Mesodermal cell (in vitro differentiated cells): ENCODE results near the gene OPCML.

Source experiments
- H3K27ac ChIP-seq: 2 replicates; pipeline ENCODE4 v1.7.0; 2013; ENCODE audit warnings: mild to moderate bottlenecking, low read depth, low read length, moderate library complexity; ENCODE audit not compliant: severe bottlenecking
- H3K36me3 ChIP-seq: 2 replicates; pipeline ENCODE4 v1.7.1; 2013; ENCODE audit warnings: mild to moderate bottlenecking, low read length, moderate library complexity; ENCODE audit not compliant: control insufficient read depth, insufficient read depth
- H3K4me1 ChIP-seq: one replicate; pipeline ENCODE4 v1.7.1; 2013; ENCODE audit warnings: mild to moderate bottlenecking, low read length; ENCODE audit not compliant: insufficient read depth, control insufficient read depth, poor library complexity, severe bottlenecking
- H3K4me3 ChIP-seq: 2 replicates; pipeline ENCODE4 v1.7.0; 2013; ENCODE audit warnings: low read length, control low read depth, mild to moderate bottlenecking; ENCODE audit not compliant: insufficient read depth, poor library complexity, severe bottlenecking; ENCODE audit errors: extremely low read depth
- H3K9me3 ChIP-seq: 2 replicates; pipeline ENCODE4 v1.7.1; 2013; ENCODE audit warnings: mild to moderate bottlenecking, low read length, moderate library complexity; ENCODE audit not compliant: control insufficient read depth
- WGBS, 2 experiments: methylation state at CpG; one replicate each; pipeline ENCODE4 v1.1.5; 2013; ENCODE audit warnings: missing lambda C conversion rate in 2 of 2; ENCODE audit not compliant: insufficient coverage in 2 of 2; 5-methylcytosine and 5-hydroxymethylcytosine counted together

OPCML gene

DNA sequence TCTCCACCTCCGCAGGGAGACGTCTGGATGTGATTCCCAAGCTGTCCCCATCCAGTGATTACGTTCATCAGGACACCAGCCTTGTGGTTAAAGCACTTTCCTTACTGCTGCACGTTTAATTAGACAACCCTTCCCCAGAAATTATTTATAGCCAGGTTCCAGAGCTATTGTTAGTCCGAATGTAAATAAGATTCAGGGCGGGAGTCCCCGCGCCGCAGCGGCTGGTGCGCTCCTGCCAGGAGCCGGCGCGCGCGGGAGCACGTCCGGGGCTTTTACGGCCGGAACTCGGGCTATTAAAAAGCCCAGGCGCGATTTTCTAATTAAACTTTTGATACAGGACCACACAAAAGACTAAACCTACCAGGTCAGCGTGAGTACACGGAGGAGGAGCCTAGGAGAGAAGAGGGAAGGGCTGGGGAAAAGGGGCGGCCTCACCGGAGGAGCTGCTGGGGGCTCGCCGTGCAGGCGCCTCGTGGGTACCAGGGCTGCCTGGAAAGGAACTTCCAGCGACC, 538.3 kb downstream of the OPCML start:
- 8% methylated on average over 24 to 26 of the region's 32 CpGs for WGBS, 2 experiments
- Histone ChIP-seq H3K9me3 (no peaks in the 10 kb centered on the region), H3K4me3 (peak overlapping the region; percentile 29), H3K27ac (no peak overlapping the region), H3K4me1 (no peaks in the 10 kb centered on the region), H3K36me3 (no peaks in the 10 kb centered on the region)

DNA sequence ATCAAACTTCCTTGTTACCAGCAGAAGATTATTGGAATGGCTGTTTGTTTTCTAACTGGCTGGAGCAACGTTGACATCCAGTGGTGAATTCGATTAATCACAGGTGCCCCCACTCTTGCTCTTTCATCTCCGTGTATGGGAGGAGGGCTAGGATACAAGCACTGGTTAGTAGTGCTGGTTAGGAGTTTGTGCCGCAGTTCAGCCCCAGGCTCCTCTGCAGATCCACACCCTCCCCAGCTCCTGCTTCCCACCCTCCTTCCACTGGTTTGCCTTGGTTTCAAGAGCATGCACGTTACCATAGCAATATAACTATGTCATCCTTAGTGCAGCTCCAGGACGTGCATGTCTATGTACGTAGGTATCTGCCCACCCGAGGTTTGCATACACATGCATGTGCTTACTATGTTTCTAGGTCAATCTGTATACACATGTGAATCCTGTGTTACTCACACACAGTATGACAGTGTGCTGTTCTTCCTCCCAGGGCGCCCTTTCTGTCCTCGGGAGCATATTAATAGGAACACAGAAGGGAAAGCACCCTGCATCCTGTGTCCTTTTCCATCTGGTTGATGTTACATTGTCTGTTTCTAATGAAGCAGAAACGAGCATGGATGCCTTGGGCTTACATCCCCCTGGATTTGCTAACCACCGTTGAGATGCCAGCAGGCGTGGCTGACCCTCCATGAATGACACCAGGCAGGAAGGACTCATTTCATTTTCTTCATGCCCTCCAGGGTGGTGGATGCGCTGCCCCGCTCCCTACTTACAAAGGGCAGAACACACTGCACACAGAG, 539.3 kb downstream of the OPCML start:
- WGBS, 2 experiments: 76 to 84% methylated on average over 11 to 13 of the region's 15 CpGs
- Histone ChIP-seq H3K27ac (no peak overlapping the region), H3K36me3 (no peaks in the 10 kb centered on the region), H3K9me3 (no peaks in the 10 kb centered on the region), H3K4me1 (no peaks in the 10 kb centered on the region), H3K4me3 (no peak overlapping the region)

DNA sequence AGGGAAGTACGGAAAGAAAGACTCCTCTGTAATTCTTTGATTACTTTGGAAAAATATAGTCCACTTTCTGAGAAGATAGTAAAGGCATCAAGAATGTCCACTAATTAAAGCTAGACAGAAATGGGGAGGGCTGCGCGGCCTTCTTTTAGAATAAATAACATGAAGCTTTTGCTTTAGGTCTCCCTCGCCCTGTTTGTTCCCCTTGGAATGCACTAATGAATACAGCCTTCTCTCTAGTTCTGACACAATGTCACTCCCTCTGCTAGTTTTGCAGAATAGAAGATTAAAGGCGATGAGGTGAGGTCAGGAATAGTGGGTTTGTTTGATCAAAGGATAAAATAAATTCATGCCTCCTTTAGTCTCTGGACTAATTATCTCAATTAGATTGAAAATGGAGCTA, 543.9 kb downstream of the OPCML start:
- no peak overlapping the region for H3K4me3 ChIP-seq
- H3K4me1 ChIP-seq: no peaks in the 10 kb centered on the region
- WGBS, 2 experiments: no CpG with 5 or more reads among the region's 5 CpGs

DNA sequence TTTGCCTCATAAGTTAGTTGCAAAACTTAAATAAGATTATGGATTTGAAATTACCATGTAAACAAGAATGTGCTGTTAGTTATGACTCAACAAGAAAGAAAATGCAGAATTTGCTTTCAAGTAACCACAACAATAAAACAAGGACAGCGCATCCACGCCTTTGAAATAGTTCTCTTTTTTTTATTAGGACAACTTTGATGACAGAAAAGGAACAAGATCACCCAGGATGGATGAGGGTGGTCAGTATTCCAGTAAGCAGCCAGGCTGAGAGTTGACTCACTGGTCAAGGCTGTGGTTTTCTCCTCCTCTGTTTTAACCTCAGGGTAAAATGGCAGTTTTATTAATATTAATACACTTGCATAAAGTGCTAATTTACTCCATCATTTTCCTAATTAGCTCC, 544.4 kb downstream of the OPCML start:
- WGBS, 2 experiments: no CpG with 5 or more reads among the region's 2 CpGs
- H3K9me3 ChIP-seq: no peaks in the 10 kb centered on the region
- no peak overlapping the region for H3K4me3 ChIP-seq
- no peaks in the 10 kb centered on the region for H3K36me3 ChIP-seq
- no peaks in the 10 kb centered on the region for H3K4me1 ChIP-seq
- H3K27ac ChIP-seq: no peak overlapping the region

More for the DNA sequence above, 543.9 kb downstream of the OPCML start:
- H3K9me3 ChIP-seq: no peaks in the 10 kb centered on the region
- no peak overlapping the region for H3K27ac ChIP-seq
- no peaks in the 10 kb centered on the region for H3K36me3 ChIP-seq

DNA sequence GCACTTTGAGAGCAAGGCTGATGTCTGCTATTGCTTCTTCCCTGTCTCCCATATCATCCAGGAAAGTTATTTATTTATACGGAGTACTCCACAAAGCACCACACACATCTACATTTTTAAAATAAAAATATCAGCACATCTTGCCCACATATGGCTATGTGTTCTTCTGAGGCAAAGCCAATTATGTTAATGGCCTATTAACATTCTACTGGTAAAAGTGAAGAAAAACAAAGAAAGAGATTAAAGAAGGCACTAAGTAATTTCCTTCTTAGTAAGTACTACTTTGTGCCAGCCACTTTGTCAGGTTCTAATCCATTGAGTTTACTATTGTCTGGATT, 548.7 kb downstream of the OPCML start:
- 100% methylated on average over 1 of the region's 1 CpG; no CpG with 5 or more reads in 1 of the 2 experiments for whole genome bisulfite sequencing, 2 experiments
- Histone ChIP-seq H3K9me3 (no peaks in the 10 kb centered on the region), H3K4me1 (peaks cover 5% of the 10 kb centered on the region), H3K36me3 (no peaks in the 10 kb centered on the region), H3K4me3 (no peak overlapping the region), H3K27ac (no peak overlapping the region)

DNA sequence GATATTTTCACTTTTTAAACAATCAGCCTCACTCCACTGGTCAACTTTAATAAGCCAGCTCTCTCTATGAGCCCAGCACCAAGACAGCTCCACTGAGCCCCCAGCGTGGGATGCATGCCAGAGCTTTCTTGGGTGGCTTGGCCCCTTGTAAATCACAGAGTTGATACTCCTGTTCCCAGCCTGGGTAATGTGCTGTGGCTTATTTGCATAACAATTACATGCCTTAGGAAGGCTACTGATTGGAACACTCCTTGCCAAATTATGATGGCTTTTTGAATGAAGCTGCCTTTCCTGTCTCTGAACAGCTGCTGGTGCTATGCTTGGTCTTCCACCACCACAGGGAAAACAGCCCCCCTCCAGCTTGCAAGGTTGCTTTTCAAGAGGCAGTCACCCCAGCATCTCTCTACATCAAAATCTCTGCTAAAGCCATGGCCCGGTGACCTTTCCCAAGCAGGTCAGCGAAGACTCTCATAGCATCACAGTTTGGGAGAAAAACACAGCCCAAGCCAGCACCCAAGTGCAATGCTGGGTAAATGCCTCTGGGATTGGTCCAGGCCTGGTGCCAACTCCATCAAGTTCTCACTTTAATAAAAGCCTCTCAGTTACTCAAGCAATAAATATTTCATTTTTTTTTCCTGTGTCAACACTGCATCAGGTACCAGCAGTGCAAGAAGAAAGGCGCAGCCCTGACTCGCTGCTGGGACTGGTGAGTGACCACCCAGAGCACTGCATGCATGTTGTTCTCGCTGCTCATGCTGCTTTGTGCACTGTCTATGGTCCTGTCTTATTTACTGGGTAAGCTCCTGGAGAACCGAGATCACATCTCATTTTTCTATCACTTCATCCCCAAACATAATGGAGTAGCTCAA, 549.3 kb downstream of the OPCML start:
- Histone ChIP-seq H3K4me1 (peaks cover 5% of the 10 kb centered on the region), H3K27ac (no peak overlapping the region), H3K4me3 (no peak overlapping the region), H3K9me3 (no peaks in the 10 kb centered on the region), H3K36me3 (no peaks in the 10 kb centered on the region)
- WGBS, 2 experiments: 87 to 93% methylated on average over 6 of the region's 7 CpGs

DNA sequence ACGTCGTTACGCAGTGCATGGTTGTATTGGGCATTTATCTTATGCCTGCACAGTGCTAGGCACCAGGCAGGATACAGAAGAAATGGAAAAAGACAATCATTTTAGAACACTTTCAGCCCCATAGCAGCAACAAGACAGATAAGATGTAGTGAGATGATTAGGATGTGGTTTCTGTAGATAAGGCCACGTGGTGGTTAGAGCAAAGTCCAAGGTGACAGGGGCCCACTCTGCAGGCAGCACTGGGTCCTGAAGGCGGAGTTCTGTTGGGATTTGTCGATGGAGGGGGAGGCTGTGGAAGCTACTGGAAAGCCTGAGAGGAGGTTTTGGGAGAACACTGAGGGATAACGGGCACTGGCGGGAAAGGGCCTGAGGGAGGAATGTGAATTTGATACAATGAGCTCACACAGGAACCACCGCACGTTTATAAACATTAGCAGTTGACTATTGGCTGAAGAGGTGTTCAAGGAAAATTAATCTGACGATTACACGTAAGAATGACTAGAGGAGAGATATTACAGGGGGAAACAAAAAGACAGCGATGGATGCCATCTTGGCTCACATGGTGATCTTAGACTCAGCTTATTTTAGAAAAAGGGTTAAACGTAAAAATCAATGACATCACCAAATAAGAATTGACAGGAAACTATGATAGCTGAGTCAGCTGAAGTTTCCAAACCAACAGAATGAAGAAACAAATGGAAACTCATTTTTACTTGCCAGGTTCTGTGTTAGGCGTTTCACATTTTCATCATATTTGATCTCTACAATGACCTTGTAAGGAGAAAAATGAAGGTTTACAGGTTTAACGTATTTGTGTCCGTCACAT, 551.0 kb downstream of the OPCML start:
- Histone ChIP-seq H3K36me3 (no peaks in the 10 kb centered on the region), H3K4me3 (no peak overlapping the region), H3K27ac (no peak overlapping the region), H3K9me3 (no peaks in the 10 kb centered on the region), H3K4me1 (peaks cover 5% of the 10 kb centered on the region)
- 91 to 93% methylated on average over 12 to 13 of the region's 17 CpGs for WGBS, 2 experiments

DNA sequence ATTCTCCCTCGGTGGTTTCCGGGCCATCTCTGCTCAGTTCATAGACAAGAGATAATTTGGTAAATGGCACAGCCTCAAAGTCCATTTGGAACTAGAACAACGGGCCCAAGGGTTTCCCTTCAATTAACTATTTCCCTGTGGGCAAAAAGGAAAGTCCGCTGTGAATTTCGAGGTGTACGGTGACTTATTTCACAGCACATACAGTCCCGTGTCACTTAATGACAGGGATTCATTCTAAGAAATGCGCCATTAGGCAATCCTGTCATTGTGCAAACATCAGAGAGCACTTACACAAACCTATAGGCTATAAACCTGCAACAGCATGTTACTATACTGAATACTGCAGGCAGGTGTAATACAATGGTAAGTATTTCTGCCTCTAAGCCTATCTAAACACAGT, 551.6 kb downstream of the OPCML start:
- H3K9me3 ChIP-seq: no peaks in the 10 kb centered on the region
- no peaks in the 10 kb centered on the region for H3K36me3 ChIP-seq
- H3K27ac ChIP-seq: no peak overlapping the region
- 92 to 93% methylated on average over 7 to 8 of the region's 8 CpGs for WGBS, 2 experiments
- no peak overlapping the region for H3K4me3 ChIP-seq
- H3K4me1 ChIP-seq: peaks cover 5% of the 10 kb centered on the region

DNA sequence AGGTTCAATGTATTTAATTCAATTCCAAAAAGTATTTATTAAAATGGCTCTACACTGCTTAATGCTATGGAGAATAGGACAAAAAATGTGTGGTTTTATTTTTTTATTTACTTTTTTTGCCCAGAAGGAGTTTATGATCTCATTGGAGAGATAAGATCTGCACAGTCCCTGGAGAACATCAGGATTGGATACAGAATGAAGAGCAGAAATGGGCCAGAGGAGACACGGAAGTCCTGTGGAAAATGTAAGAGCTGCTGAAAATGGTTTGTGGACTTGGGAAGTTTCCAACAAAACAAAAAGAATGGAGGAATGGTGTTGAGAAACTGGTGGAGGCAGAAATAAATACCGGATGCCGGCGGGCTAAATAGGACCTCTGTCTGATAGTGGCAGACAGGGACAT, 554.6 kb downstream of the OPCML start:
- H3K9me3 ChIP-seq: no peaks in the 10 kb centered on the region
- no peak overlapping the region for H3K4me3 ChIP-seq
- peaks cover 5% of the 10 kb centered on the region for H3K4me1 ChIP-seq
- WGBS, 2 experiments: 93 to 100% methylated on average over 1 to 2 of the region's 4 CpGs
- no peaks in the 10 kb centered on the region for H3K36me3 ChIP-seq
- no peak overlapping the region for H3K27ac ChIP-seq

DNA sequence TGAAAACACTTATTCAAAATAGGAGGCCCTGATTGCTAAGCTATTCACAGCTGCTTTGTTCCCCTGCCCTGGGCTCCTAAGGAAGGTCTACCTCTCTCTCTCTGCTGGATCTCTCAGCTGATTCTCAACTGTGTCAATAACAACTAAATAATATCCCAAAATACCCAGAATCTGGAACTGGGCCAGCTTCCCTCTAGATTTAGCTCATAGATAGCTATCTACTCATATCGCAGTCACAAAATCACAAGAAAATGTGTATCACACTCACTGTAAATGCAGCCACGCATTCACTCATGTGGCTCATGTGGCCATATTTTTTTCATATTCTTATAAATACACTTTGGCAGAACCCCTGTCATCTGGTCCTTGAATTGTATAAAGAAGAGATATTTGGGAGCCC, 555.1 kb downstream of the OPCML start:
- WGBS, 2 experiments: 100% methylated on average over 1 of the region's 2 CpGs
- no peak overlapping the region for H3K27ac ChIP-seq
- no peaks in the 10 kb centered on the region for H3K36me3 ChIP-seq
- no peak overlapping the region for H3K4me3 ChIP-seq
- H3K4me1 ChIP-seq: peaks cover 5% of the 10 kb centered on the region
- no peaks in the 10 kb centered on the region for H3K9me3 ChIP-seq
